Right renal cortex interstitium (tissue), 3 donors: ENCODE results near the gene GYPC. TPM values are rescaled to one million over a fixed set of nuclear protein-coding genes. Genes with fewer than 3 reads are reported as not detected.
"Not testable (repeated sequence)": the region's sequence is repeated elsewhere in the genome, so short reads cannot be mapped to it uniquely, and the experiment has no call there.

Experiments
- DNase-seq, 3 donors: peaks; one replicate each; pipeline ENCODE4 v3.0.0-alpha.2; 2013; ENCODE audit warnings: low read depth in 3 of 3, low spot score in 2 of 3
- polyA plus RNA-seq, 3 donors: library from polyadenylated mRNA; unstranded; fragments of 120-200 nt; gene quantifications; one replicate each; pipeline ENCODE4 v1.2.1, GENCODE V29; 2013; ENCODE audit not compliant: insufficient read length in 3 of 3

The GYPC gene
- polyA plus RNA-seq, 3 donors = 63.2 to 67.0 (median 65.6) TPM

DNA sequence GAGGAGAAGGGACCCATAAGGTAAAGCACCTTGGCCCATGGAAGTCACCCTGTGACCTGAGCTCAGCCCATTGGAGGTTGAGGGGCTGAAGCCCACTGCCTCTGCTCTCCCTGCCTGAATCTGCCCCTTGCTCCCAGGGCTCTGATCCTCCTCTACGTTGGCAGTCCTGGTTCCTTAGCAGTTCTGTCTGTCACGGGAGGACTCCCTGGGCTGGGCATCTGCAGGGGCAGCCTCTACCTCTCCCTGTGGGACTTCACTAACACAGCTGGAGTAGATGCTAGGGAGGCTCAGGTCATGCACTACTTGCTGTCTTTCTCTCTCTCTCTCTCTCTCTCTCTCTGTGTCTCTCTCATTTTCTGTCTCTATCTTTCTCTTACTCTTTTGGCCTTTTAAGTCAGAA, 8.7 kb downstream of the GYPC start:
- DNase-seq = no peak

DNA sequence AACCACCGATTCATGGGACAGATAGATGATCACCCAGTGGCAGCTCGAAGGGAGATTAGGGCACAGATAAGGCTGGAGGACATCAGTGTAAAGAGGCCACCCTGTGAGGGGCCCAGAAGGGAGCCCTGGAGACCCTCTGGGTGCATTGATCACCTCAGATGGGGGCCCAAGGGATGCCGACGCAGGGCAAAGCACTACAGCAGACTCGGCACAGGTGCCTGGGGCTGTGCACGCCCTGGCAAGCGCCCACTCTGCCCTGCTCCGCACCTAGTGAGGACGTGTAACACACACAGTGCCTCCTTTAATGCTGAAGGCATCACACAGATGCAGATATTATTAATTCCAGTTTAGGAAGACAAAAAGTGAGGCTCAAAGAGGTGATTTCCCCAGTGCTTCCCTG, 9.5 kb downstream of the GYPC start:
- DNase-seq = no peak

DNA sequence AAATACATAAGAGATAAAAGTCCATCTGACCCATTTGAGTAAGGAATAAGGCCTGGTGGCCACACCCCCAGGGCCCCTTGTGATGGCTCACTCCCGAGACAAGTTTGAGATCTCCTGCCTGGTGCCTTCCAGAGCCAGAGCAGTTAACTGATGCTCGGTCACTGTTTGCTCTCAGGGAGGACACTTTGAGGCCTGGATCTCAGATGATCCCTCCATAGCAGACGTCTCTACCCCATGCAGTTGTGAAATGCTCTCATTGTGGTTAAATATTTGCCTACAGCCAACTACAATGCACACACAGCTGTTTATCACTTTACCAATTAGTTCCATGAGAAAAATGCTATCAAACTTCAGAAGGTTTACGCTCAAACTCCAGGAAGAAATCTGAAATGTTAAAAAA, 12.3 kb downstream of the GYPC start:
- no peak for DNase-seq

DNA sequence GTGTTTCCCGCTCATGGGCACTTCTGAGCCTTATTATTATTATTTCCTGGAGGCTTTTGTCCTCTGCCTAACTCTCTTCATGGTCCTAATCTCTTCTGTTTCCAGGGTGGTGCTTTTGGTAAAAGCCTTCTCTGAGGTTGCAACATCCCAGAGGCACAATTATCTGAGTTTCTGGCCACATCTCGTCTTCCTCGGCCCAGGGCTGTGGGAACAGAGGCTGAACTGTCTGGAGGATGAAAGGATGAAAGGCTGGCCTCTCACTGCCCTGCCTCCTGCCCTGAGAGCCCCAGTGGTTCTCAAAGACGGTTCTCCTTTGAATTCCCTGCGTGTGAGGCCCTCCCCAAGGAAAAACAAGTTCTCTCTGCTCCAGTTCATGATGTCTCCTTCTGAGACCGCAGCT, 13.8 kb downstream of the GYPC start:
- no peak for DNase-seq

DNA sequence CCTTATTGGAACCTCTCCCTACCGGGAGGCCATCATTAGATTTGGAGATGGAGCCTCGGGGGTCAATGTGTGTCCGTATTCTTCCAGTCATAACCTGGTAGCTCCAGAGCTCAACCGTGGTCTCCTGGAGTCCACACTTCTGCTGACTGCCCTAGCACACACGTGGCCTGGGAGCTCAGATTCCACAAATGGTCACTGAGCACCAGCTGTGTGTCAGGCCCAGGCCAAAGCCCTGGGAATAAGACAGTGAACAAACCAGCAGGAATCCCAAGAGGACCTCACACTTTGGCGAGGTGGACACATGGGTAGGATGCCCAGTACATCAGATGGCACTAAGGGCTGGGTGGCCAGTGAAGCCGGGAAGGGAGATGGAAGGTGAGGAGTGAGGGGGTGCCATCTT, 15.5 kb downstream of the GYPC start:
- DNase-seq = no peak

DNA sequence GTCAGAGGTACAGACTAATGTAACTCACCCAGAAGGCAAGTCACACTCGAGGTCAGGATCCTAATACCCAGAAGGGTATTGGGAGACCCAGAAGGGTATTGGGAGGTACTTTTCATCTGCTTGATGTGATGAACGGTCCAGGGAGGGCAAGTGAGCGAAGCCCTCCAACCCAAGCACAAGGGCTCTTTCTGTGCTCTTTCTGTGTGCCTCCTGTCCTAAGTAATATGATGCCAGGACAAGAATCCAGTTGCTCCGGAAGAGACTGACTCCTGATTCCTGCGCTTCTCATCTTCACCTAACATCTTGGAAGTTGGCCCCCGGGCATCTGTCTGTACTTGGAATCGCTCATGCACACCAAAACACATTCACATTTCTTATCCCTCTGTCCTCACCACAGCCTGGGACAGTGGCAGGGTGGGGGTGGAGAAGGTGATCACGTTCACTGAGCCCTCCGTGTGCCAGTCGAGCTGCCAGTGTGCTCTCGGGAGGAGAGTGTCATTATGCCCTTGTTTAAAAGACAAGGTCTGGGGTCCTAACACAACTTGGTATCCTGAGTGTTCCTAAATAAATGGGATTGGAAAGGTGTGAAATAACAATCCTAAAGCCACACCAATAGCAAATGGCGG, 17.1 kb downstream of the GYPC start:
- DNase-seq = no peak

DNA sequence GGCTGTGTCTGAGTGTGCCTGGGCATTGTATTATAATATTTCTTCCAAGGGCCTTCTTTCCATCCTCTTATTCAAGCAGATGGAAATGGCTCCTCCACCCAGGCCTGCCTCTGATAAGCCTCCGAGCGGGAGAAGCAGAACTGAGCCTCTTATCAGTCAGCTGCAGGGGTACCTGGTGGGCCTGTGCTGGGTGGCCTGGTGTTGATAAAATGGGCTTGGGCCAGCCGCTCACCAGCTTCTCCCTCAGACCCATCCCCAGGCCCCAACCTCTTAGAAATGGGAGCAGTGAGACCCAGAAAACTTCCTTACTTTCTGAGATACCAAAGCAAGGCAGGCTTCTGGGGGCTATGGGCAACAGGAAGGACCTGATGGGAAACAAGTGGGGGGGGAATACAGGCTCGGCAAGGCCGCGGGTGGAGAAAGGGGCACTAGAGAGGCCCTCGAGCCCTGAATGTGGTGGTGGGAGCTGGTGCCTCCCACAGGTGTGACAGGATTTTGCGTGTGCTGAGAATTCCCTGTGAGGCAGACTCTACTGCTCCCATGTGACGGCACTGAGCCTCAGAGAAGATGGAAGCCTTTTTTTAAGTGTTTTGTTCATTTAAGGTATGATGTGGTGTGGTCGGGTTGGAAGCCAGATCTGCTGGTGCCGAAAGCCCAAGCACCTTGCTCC, 18.3 kb downstream of the GYPC start:
- DNase-seq = no peak

DNA sequence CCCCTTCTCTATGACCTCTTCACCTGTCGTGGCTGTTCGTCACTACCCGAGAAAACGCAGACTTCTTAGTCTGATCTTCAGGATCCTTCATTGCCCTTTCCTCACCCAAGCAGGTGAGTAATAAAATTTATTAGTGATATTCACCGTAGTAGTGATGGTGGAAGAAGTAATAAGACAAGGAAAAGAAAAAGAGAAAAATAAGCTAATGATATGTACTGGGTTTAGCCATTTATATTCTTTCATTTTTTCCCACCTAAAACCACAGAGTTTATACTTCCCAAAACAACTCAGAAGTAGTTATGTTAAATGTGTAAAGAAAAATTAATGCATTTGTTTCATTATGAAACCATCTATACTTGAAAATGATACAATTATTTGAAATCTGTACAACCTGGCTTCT, 19.7 kb downstream of the GYPC start:
- no peak for DNase-seq

DNA sequence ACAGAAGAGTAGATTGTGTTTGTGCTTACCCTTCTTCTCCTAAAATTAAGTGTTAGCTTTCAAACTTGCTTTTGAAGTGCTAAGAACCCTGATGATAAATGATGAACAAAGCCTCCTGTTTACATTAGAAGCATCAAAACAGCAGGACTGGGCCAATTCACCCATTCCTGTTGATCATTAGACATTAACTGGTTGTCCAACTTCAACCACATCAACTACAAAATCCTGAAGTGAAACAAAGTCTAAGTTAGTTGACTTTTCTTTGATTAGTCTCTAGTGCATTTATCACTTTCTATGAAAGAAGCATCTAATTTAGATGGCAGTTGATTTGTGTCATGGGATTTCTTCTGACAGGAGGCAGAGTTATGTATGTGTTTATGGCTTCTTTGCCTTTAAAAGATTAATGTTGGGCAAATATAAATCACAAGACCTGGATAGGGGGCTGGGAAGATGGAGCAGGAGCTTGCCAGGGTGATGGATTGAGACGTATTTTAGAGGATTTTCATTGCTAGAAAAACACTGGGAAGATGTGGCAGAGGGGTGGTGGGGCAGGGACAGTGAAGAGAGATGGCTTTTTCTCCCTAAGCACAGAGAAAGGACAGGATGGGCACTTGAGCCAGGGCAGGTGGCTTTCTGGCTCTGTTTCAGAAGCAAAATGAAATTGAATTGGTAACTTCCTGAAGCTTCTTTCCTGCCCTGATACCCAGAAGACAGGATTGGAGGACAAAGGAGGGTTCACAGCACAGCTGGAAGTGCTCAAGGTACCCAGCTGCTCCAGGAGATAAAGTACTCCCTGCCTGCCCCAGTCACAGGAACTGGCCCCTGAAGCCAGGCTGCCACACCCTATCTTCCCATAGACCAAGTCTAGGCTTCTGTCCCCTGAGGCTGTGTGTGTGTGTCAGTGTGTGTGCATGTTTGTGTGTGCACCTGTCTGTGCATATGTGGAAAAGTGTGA, 20.5 kb downstream of the GYPC start:
- no peak for DNase-seq

DNA sequence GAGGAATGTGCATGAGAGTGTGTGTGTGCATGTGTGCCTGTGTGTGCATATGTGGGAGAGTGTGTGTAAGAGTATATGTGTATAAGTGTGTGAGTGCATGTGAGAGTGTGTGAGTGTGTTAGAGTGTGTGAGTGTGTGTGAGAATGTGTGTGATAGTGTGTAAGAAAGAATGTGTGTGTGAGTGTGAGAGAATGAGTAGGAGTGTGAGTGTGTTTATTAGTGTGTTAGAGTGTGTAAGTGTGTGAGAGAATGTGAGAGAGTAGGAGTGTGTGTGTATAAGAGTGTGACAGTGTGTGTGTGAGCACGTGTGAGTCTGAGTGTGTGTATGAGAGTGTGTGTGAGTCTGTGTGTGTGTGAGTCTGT, 21.2 kb downstream of the GYPC start:
- DNase-seq = no peak

DNA sequence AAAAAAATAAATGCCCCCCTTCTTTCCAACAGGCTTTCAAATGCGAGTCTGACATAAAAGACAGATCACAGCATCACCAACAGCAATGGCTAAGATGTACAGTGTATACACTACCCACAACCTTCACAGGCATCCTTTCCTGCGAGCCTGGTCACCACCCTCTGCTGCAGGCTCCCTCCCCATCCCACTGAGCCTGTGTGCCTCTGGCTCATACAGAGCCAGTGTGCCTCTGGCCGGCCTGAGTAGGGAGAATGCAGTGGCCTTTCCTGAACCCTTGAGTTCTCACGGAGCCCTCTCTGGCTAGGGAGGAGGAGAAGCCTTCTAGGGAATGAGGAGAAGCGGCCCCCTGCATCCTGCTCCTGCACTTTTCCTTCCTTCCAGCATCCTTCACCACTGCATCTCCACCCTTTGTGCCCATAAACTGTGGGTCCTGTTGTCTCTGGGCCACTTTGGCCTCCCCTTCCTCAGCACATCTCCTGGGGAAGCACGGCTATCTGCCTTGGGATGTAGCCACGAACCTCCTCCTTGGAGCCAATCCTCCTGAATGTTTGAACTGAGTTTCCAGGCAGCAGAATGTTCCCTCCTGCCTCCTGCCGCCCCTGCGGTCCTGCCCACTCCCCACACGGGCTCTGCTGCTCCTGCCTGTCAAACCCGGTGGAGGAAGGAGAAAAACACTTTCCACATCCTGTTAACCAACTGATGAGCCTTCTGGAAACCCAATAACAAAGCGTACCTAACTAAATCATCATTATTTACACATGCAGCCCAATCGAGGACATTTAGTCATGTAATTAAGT, 22.5 kb downstream of the GYPC start:
- no peak for DNase-seq

DNA sequence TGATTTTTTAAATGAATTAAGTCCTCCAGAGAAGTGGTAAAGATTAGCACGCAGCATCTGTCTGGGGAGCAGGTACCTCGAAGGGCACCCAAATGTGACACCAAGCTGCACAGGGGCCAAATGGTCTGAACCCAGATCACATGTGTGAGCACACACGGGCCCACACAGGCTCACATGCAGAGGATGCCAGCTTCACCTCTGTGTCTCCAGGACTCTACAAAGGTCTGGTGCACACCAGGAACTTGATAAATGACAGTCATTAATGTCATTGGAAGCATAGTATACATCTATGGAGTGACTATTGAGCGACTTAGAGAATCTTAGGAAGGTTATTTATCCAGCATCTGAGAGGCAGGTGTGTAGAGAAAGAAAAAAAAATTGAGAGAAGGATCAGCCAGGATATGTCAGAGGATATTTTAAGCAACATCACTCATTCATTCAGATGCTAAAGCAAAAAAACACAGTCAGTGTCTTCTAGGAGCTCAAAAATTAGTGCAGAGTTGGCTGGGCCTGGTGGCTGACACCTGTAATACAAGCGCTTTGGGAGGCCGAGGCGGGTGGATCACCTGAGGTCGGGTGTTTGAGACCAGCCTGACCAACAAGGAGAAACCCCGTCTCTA, 23.2 kb downstream of the GYPC start:
- no peak for DNase-seq

DNA sequence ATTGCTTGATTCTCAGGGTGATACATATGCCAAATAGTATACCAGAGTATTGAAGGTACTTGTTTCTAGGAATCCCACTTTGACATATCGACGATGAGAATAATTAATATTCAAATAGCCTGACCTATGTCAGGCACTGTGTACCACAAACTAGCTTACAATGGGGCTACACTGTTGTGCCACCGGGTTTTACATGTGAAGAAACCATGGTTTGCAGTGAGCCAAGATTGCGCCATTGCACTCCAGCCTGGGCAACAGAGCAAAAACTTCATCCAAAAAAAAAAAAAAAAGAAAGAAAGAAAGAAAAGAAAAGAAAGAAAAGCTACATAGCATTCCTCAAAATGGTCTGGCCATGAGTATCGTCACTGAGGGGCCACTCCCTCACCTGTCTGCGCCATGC, 25.5 kb downstream of the GYPC start:
- no peak for DNase-seq

DNA sequence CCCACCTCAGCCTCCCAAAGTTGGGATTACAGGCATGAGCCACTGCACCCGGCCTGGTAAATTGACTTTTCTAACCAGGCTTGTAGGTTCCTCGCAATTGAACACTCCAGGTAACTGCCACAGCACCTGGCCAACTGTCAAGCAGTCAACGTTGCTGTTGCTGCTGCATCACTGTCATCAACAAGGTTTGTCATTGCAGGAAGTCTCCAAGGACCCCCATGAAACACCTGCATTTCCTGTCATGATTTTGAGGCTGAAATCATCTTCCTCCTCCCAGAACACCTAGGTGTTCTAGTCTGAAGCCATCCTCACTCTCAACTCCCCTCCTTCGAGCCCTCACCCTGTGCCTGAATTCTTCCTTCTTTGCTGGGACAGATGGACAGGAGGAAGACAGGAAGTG, 29.7 kb downstream of the GYPC start:
- DNase-seq = no peak

DNA sequence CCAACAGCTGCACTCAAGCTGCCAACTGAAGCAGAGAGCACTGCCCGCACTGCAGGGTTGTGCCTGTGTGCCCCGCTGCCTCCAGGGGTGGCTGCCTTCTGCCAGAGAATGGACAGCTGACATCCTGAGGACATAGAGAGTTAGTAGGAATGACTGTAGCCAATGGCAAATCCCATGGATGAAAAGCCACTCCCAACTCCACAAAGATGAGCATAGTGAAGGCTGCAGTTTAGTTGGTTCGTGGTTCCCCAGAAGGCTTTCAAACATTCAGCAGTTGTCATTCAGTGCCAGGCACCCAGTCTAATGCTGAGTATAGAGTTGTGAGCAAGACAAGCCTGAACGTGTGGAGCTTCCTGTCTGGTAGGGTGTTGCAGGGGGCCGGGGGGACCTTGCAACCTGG, 30.3 kb downstream of the GYPC start:
- DNase-seq = no peak

DNA sequence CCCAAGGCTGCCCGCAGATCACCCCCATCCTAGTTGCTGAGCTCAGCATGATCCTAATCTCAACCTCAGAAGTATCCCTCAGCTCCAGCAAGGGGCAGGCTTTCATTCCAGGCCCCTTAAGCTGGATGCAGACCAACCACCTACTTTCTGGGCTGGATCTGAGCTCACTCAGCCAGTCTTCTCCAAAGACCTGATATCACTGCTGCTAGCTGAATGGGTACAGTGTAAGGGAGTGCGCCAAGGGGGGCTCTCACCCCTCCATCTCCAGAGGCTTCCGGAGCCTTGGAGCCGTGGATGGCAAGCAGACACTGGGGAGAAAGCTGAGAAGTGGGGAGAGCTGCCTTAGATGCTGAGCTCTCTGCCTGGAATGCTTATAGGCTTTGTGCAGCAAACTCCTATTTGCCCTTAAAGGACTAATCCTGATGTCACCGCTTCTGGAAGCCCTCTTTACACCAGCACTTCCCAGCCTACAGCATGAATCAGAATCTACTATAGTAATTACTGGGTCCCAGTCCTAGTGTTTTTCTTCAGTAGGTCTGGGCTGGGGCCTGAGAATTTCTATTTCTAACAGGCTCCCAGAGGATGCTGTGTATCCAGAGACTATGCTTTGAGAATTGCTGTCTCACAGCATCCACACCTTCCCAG, 31.0 kb downstream of the GYPC start:
- DNase-seq = no peak

DNA sequence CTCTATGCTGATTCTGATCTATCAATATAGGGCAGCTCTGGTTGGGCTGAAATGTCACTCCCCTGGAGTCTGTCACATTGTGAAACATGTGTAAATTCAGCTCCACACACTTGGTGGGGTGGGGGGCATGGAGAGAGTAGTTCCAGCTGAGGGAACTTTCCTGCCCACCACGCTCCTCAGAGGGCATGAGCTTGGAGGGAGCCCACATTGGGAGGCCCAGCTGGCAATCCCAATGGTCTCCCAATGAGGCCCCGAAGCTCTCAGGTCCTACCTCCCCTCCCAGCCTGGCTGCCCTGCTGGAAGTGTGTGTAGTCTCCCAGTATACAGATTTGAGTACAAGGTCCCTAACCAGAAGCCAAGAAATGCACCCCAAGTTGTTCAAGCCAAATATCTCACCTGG, 31.5 kb downstream of the GYPC start:
- no peak for DNase-seq

DNA sequence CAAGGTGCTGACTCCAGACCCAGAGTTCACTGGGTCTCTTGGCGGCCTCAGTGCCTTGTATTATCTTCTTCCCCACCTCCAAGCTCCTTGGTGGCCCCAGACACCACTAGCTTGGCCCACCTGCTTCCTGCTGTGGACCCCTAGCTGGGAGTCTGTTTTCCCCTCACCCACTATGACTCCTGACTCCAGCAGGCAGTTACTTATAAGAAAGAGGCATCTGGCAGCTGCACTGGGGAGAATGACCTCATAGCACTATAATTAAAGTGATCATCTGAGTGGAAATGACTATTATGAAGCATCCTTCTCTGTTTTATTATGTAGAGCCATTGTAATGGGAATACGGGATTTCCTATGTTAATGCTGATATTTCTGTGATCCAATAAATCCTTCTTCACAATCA, 32.6 kb downstream of the GYPC start:
- DNase-seq = not testable (repeated sequence)

DNA sequence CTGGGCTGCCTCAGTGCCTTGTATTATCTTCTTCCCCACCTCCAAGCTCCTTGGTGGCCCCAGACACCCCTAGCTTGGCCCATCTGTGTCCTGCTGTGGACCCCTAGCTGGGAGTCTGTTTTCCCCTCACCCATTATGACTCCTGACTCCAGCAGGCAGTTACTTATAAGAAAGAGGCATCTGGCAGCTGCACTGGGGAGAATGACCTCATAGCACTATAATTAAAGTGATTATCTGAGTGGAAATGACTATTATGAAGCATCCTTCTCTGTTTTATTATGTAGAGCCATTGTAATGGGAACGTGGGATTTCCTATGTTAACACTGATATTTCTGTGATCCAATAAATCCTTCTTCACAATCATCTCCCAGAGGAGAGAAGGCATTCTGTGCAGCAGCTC, 36.3 kb downstream of the GYPC start:
- not testable (repeated sequence) for DNase-seq
